Activated naive CD8-positive, alpha-beta T cell treated with anti-CD3 and anti-CD28 coated beads, Interleukin-2, amount 50 U/mL, for 24 hours (primary cell): ENCODE results near the gene R3HDM2.
A peak's percentile ranks its signal among the peaks of the same experiment; 100 is the strongest.

Experiments used
- ATAC-seq: fragments of 150-1000 bp; cut with Tn5 transposase; one replicate; pipeline ENCODE4 v1.10.0; 2021
- DNase-seq: peaks from one replicate; pipeline ENCODE4 v3.0.0; 2021
- H3K27ac Mint-ChIP-seq: one replicate; pipeline ENCODE4 v1.8.0; 2021; ENCODE audit warnings: mild to moderate bottlenecking, mixed read lengths
- H3K27me3 Mint-ChIP-seq: one replicate; pipeline ENCODE4 v1.8.0; 2021; ENCODE audit warnings: mixed read lengths
- H3K36me3 Mint-ChIP-seq: one replicate; pipeline ENCODE4 v1.8.0; 2021; ENCODE audit warnings: low read depth, mixed read lengths
- H3K4me1 Mint-ChIP-seq: one replicate; pipeline ENCODE4 v1.8.0; 2021; ENCODE audit warnings: mixed read lengths
- H3K4me3 Mint-ChIP-seq: one replicate; pipeline ENCODE4 v1.8.0; 2021; ENCODE audit warnings: mild to moderate bottlenecking, moderate library complexity, mixed read lengths
- H3K9me3 Mint-ChIP-seq: one replicate; pipeline ENCODE4 v1.8.0; 2021; ENCODE audit warnings: mixed read lengths

Gene R3HDM2

GRCh38 chr12:57241402-57242310, 189.2 kb downstream of the R3HDM2 start:
- H3K4me3 Mint-ChIP-seq = no peak overlapping the region
- H3K27ac Mint-ChIP-seq = no peak overlapping the region
- H3K4me1 Mint-ChIP-seq = peaks cover 54% of the 10 kb centered on the region
- peaks cover 61% of the 10 kb centered on the region for H3K27me3 Mint-ChIP-seq
- no peaks in the 10 kb centered on the region for H3K36me3 Mint-ChIP-seq
- DNase-seq (no peak), ATAC-seq (no peak)
- H3K9me3 Mint-ChIP-seq = no peaks in the 10 kb centered on the region

- ATAC-seq (no peak), DNase-seq (no peak)
- Mint-ChIP-seq H3K4me1 (peaks cover 58% of the 10 kb centered on the region), H3K9me3 (no peaks in the 10 kb centered on the region), H3K4me3 (peak overlapping the region; percentile 84), H3K36me3 (no peaks in the 10 kb centered on the region), H3K27ac (peak overlapping the region; percentile 86), H3K27me3 (peaks cover 62% of the 10 kb centered on the region)
Measured at GRCh38 chr12:57240926-57241401, 189.9 kb downstream of the R3HDM2 start.

GRCh38 chr12:57240066-57240921, 190.5 kb downstream of the R3HDM2 start:
- no peaks in the 10 kb centered on the region for H3K9me3 Mint-ChIP-seq
- peaks cover 62% of the 10 kb centered on the region for H3K27me3 Mint-ChIP-seq
- DNase-seq = peak; percentile 70
- no peak for ATAC-seq
- peak overlapping the region; percentile 86 for H3K27ac Mint-ChIP-seq
- H3K4me1 Mint-ChIP-seq = peaks cover 62% of the 10 kb centered on the region
- H3K36me3 Mint-ChIP-seq = no peaks in the 10 kb centered on the region
- H3K4me3 Mint-ChIP-seq = peak overlapping the region; percentile 84

- H3K36me3 Mint-ChIP-seq = peaks cover 1% of the 10 kb centered on the region
- H3K27ac Mint-ChIP-seq = peak overlapping the region; percentile 72
- H3K9me3 Mint-ChIP-seq = no peaks in the 10 kb centered on the region
- H3K4me3 Mint-ChIP-seq = peak overlapping the region; percentile 84
- DNase-seq (no peak), ATAC-seq (no peak)
- peaks cover 56% of the 10 kb centered on the region for H3K27me3 Mint-ChIP-seq
- H3K4me1 Mint-ChIP-seq = peaks cover 63% of the 10 kb centered on the region
Measured at GRCh38 chr12:57239587-57240065, 191.2 kb downstream of the R3HDM2 start.

GRCh38 chr12:57238854-57239554, 191.8 kb downstream of the R3HDM2 start:
- Mint-ChIP-seq H3K4me1 (peaks cover 67% of the 10 kb centered on the region), H3K27ac (peak overlapping the region; percentile 72), H3K9me3 (no peaks in the 10 kb centered on the region), H3K4me3 (peak overlapping the region; percentile 84), H3K27me3 (peaks cover 51% of the 10 kb centered on the region), H3K36me3 (peaks cover 8% of the 10 kb centered on the region)
- ATAC-seq = peak; percentile 55
- DNase-seq = peak; percentile 93

- Mint-ChIP-seq H3K27ac (peak overlapping the region; percentile 18), H3K36me3 (peaks cover 16% of the 10 kb centered on the region), H3K27me3 (peaks cover 48% of the 10 kb centered on the region), H3K9me3 (no peaks in the 10 kb centered on the region), H3K4me1 (peaks cover 67% of the 10 kb centered on the region), H3K4me3 (peak overlapping the region; percentile 84)
- DNase-seq (no peak), ATAC-seq (no peak)
Measured at GRCh38 chr12:57237932-57238853, 192.7 kb downstream of the R3HDM2 start.

- Mint-ChIP-seq H3K36me3 (peaks cover 22% of the 10 kb centered on the region), H3K27ac (no peak overlapping the region), H3K4me3 (peak overlapping the region; percentile 41), H3K4me1 (peaks cover 68% of the 10 kb centered on the region), H3K9me3 (no peaks in the 10 kb centered on the region), H3K27me3 (peaks cover 46% of the 10 kb centered on the region)
- no peak for ATAC-seq
- no peak for DNase-seq
Measured at GRCh38 chr12:57237596-57237931, 193.3 kb downstream of the R3HDM2 start.

GRCh38 chr12:57236925-57237595, 193.8 kb downstream of the R3HDM2 start:
- Mint-ChIP-seq H3K27ac (no peak overlapping the region), H3K4me3 (peak overlapping the region; percentile 41)

GRCh38 chr12:57236201-57236924, 194.5 kb downstream of the R3HDM2 start:
- no peak overlapping the region for H3K4me3 Mint-ChIP-seq

More at GRCh38 chr12:57236925-57237595, 193.8 kb downstream of the R3HDM2 start:
- DNase-seq = no peak
- peaks cover 67% of the 10 kb centered on the region for H3K4me1 Mint-ChIP-seq
- no peak for ATAC-seq
- H3K9me3 Mint-ChIP-seq = no peaks in the 10 kb centered on the region
- peaks cover 26% of the 10 kb centered on the region for H3K36me3 Mint-ChIP-seq
- peaks cover 42% of the 10 kb centered on the region for H3K27me3 Mint-ChIP-seq

GRCh38 chr12:57235728-57236131, 195.1 kb downstream of the R3HDM2 start:
- Mint-ChIP-seq H3K4me3 (no peak overlapping the region), H3K27me3 (peaks cover 29% of the 10 kb centered on the region)
- DNase-seq = no peak

More at GRCh38 chr12:57236201-57236924, 194.5 kb downstream of the R3HDM2 start:
- DNase-seq (peak; percentile 40), ATAC-seq (peak; percentile 0)
- Mint-ChIP-seq H3K36me3 (peaks cover 32% of the 10 kb centered on the region), H3K9me3 (no peaks in the 10 kb centered on the region), H3K27me3 (peaks cover 35% of the 10 kb centered on the region), H3K4me1 (peaks cover 67% of the 10 kb centered on the region), H3K27ac (no peak overlapping the region)

GRCh38 chr12:57235017-57235727, 195.7 kb downstream of the R3HDM2 start:
- Mint-ChIP-seq H3K4me3 (no peak overlapping the region), H3K4me1 (peaks cover 68% of the 10 kb centered on the region), H3K27ac (peak overlapping the region; percentile 27), H3K9me3 (no peaks in the 10 kb centered on the region), H3K36me3 (peaks cover 44% of the 10 kb centered on the region), H3K27me3 (peaks cover 23% of the 10 kb centered on the region)
- ATAC-seq = no peak
- no peak for DNase-seq

More at GRCh38 chr12:57235728-57236131, 195.1 kb downstream of the R3HDM2 start:
- H3K9me3 Mint-ChIP-seq = no peaks in the 10 kb centered on the region
- peaks cover 38% of the 10 kb centered on the region for H3K36me3 Mint-ChIP-seq
- H3K27ac Mint-ChIP-seq = peak overlapping the region; percentile 27
- H3K4me1 Mint-ChIP-seq = peaks cover 67% of the 10 kb centered on the region
- ATAC-seq = peak; percentile 4

- Mint-ChIP-seq H3K27me3 (peaks cover 22% of the 10 kb centered on the region), H3K36me3 (peaks cover 48% of the 10 kb centered on the region), H3K9me3 (no peaks in the 10 kb centered on the region), H3K27ac (peak overlapping the region; percentile 56), H3K4me3 (no peak overlapping the region), H3K4me1 (peaks cover 68% of the 10 kb centered on the region)
- ATAC-seq (no peak), DNase-seq (no peak)
Measured at GRCh38 chr12:57234571-57235016, 196.2 kb downstream of the R3HDM2 start.
